ENCODE data around the gene STXBP5L. TPM values are rescaled to one million over a fixed set of nuclear protein-coding genes. Genes with fewer than 3 reads are reported as not detected.
A peak's percentile ranks its signal among the peaks of the same experiment; 100 is the strongest.

STXBP5L gene
- total RNA-seq, 2 donors from 2014 or later, result under 0.01 to 0.78 TPM

DNA sequence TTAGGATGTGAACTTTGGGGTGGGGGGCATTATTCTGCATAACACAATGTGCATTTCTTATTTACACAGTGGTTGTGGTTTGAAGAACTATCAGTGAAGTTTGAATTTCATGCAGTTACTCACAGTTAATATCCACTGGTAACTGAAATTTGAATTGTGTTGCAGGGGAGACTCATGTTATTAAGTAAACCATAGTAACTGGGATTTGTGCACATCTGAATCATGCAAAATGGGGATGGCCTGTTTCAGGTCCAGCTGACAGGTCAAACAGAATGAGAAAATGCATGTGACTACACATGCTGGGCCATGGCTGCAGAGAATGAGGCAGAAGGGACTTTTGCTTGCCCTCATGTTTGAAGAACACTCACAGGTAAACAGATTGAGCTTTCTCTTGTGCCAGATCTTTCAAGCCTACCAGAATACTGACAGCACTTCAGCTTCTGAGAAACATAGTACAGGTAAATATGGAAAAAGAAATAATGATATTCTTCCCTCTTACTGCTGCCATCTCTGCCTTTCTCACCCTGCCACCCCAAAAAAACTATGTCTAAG, 522.7 kb downstream of the STXBP5L start:
- Histone ChIP-seq H3K27ac (no peak overlapping the region), H3K36me3 (replicated peaks in 1 of 2; ENCODE audit: insufficient read depth in 1 of 2, low read depth in 2 of 2) (no peaks in the 10 kb centered on the region), H3K27me3 (no peaks in the 10 kb centered on the region), H3K9me3 (no peaks in the 10 kb centered on the region), H3K4me1 (no peaks in the 10 kb centered on the region), H3K4me3 (no peak overlapping the region)
- intact Hi-C loops (cut with DNase I), result no loop called here
- DNase-seq (no peak), ATAC-seq (no peak)
- TF ChIP-seq, protein P1, sequence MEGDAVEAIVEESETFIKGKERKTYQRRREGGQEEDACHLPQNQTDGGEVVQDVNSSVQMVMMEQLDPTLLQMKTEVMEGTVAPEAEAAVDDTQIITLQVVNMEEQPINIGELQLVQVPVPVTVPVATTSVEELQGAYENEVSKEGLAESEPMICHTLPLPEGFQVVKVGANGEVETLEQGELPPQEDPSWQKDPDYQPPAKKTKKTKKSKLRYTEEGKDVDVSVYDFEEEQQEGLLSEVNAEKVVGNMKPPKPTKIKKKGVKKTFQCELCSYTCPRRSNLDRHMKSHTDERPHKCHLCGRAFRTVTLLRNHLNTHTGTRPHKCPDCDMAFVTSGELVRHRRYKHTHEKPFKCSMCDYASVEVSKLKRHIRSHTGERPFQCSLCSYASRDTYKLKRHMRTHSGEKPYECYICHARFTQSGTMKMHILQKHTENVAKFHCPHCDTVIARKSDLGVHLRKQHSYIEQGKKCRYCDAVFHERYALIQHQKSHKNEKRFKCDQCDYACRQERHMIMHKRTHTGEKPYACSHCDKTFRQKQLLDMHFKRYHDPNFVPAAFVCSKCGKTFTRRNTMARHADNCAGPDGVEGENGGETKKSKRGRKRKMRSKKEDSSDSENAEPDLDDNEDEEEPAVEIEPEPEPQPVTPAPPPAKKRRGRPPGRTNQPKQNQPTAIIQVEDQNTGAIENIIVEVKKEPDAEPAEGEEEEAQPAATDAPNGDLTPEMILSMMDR (IDR thresholded peaks at IDR 0.05), result no peak
- no peak for TF ChIP-seq POLR2A (IDR thresholded peaks at IDR 0.05)

DNA sequence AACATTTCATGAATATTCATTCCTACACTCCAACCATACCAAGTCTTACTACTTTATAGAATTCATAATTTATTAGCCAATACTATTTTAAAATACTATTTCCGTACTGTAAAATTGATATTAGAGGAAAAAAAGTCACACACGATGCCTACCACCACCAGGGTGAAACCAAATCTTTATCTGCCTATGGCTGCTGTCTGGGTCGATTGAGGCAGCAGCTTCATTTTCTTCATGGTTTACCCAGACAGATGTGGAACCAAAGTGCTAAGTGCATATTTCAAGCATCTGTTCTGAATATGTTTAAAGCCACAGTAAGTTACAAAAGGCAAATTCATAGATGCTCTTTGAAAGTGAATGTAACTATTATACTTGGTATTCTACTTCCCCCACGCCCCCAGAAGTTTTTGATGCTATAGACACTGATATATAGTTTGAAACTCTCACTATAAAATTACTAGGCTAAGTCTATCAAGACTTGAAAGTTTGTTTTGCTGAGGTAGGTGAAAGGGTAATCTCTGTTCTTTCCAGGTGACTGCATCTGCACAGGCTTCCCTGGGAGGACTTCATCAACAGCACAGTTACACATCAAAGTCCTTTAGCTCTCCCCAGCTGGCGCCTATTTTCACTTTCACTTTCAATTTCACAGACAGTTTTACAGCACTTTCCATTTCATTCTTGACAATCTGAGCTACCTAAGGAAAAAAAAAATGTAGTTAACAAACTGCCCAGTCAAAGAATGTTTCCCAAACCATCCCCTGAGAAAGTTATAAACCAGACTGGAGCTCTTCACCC, 523.9 kb downstream of the STXBP5L start:
- WGBS, 2 donors, result 56 to 66% methylated on average over 5 of the region's 5 CpGs
- intact Hi-C loops (cut with DNase I), result no loop called here
- Histone ChIP-seq H3K4me3 (no peak overlapping the region), H3K27me3 (no peaks in the 10 kb centered on the region), H3K4me1 (no peaks in the 10 kb centered on the region), H3K36me3 (replicated peaks in 1 of 2; ENCODE audit: insufficient read depth in 1 of 2, low read depth in 2 of 2) (no peaks in the 10 kb centered on the region), H3K27ac (no peak overlapping the region), H3K9me3 (no peaks in the 10 kb centered on the region)
- TF ChIP-seq, protein P1 (IDR thresholded peaks at IDR 0.05), result no peak
- TF ChIP-seq POLR2A (IDR thresholded peaks at IDR 0.05), result no peak
- ATAC-seq, result peak; percentile 50
- peak in 3 of 4 donors; percentile 14 to 35 (median 16) for DNase-seq

DNA sequence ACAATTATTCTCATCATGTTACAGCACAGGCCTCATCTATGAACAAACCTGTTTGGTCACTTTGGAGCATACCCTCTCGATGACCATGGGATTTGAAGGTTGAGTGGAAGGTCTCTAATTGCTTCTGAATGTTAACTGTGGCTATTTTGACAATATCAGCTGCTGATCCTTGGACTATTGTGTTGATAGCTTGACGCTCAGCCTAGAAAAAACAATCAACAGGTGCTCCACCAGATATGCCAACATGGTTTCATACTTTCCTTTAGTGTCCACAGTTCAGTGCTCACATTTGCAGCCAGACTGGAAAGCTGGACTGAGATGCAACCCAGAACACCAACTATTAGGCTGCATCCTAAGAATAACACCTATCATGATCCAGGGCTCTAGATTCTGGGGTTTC, 528.1 kb downstream of the STXBP5L start:
- TF ChIP-seq POLR2A (IDR thresholded peaks at IDR 0.05), result no peak
- TF ChIP-seq, protein P1 (IDR thresholded peaks at IDR 0.05), result no peak
- no peak for DNase-seq
- 64 to 91% methylated on average over 2 of the region's 2 CpGs for WGBS, 2 donors

DNA sequence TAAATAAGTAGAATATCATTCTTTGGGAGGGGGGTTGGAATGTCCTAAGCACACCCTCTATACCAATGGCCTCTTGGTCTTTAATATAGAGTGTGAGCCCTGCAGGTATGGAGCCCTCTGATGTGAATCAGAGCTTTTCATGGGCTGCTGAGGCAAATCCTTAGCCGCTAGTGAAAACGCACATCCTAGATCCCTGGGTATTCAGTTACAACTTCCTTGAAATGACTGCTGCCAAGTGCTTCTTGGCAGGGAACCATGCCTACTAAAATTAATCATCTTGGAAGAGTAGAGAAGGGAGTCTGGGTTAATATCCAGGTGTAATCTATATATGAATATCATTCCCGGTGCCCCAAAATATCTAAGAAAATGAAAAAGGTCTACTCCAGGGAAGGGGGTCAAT, 528.6 kb downstream of the STXBP5L start:
- Histone ChIP-seq H3K36me3 (replicated peaks in 1 of 2; ENCODE audit: insufficient read depth in 1 of 2, low read depth in 2 of 2) (no peaks in the 10 kb centered on the region), H3K27ac (no peak overlapping the region), H3K4me3 (no peak overlapping the region), H3K4me1 (no peaks in the 10 kb centered on the region), H3K9me3 (no peaks in the 10 kb centered on the region), H3K27me3 (no peaks in the 10 kb centered on the region)
- DNase-seq (peak in 1 of 4 donors; percentile 7), ATAC-seq (no peak)
- WGBS, 2 donors, result 61 to 67% methylated on average over 3 of the region's 3 CpGs
- TF ChIP-seq, protein P1 (IDR thresholded peaks at IDR 0.05), result no peak
- no peak for TF ChIP-seq POLR2A (IDR thresholded peaks at IDR 0.05)
- intact Hi-C loops (cut with DNase I), result no loop called here

More for the DNA sequence above, 528.1 kb downstream of the STXBP5L start:
- Histone ChIP-seq H3K9me3 (no peaks in the 10 kb centered on the region), H3K27ac (no peak overlapping the region), H3K36me3 (replicated peaks in 1 of 2; ENCODE audit: insufficient read depth in 1 of 2, low read depth in 2 of 2) (no peaks in the 10 kb centered on the region), H3K4me3 (no peak overlapping the region), H3K27me3 (no peaks in the 10 kb centered on the region), H3K4me1 (no peaks in the 10 kb centered on the region)
- intact Hi-C loops (cut with DNase I), result no loop called here
- ATAC-seq, result no peak
